IPS-NIHi11 (cell line): ENCODE results near the gene CFAP107.
"Not testable (repeated sequence)": the region's sequence is repeated elsewhere in the genome, so short reads cannot be mapped to it uniquely, and the experiment has no call there.

Experiments
- DNase-seq: peaks from one replicate; pipeline ENCODE4 v3.0.0; 2012; ENCODE audit warnings: mixed read lengths, low spot score

The CFAP107 gene

DNA sequence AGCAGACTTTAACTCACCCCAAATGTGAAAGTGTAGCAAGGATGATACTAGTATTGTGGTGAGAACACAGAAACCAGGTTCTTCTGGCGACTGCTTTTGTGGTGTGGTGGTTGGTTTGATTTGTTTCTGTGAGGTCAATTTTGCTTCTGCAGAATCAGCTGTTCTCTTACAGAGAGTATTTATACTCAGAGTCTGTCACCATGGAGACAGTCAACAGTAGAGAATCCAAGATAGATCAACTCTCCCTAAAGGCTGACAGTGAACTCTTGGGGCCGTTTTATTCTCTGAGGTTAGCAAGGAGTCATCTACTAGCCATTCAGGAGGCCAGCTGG is at the start of gene CFAP107:
Gene CFAP107, plus strand, starts transcription at position 209 of the 332 bp plus-strand sequence. CDS start 231 bp downstream, outside the sequence.
- DNase-seq = no peak

GRCh38 chr1:12696658-12697057 is 49.3 kb upstream of the CFAP107 start:
- DNase-seq = no peak

DNA sequence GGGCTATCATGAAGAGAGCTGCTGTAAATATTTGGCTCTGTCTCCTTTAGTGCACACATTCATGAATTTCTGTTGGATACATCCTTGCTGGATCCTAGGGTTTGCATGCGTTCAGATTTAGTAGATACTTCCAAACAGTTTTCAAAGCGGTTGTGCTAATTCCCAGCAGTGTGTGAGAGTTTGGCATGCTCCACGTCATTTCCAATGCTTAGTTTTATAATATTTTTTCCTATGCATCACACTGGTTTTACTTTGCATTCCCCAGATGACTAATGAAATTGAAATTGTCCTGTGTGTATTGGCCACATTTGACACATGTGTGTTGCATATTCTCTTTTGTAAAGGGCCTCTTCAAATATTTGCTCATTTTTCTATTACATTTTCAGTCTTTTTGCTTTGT is 48.6 kb upstream of the CFAP107 start:
- DNase-seq = no peak

- no peak for DNase-seq
Observed at GRCh38 chr1:12703821-12704451, 42.1 kb upstream of the CFAP107 start.

DNA sequence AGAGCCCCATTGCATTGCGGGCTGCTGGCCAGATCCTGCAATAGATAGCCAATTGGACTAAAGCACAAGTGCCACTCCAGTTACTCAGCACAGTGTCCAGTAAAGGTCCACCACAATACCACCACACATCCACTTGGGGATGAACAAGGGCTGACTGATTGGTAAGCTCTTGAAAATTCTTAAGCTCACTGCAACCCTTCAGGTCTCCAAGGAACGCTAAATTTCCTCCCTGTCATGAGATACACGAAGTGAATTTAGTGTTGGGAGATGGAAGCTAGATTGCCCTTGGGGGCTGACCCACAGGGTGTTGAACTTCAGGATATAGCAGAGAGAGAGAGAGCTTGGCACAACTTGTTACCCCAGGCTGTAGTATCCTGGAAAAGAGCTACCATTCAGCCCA is 39.9 kb upstream of the CFAP107 start:
- DNase-seq = no peak

GRCh38 chr1:12708396-12709090 is 37.5 kb upstream of the CFAP107 start:
- no peak for DNase-seq

- DNase-seq = no peak
Observed at GRCh38 chr1:12709091-12709491, 36.9 kb upstream of the CFAP107 start.

GRCh38 chr1:12709696-12710095 is 36.3 kb upstream of the CFAP107 start:
- DNase-seq = no peak

DNA sequence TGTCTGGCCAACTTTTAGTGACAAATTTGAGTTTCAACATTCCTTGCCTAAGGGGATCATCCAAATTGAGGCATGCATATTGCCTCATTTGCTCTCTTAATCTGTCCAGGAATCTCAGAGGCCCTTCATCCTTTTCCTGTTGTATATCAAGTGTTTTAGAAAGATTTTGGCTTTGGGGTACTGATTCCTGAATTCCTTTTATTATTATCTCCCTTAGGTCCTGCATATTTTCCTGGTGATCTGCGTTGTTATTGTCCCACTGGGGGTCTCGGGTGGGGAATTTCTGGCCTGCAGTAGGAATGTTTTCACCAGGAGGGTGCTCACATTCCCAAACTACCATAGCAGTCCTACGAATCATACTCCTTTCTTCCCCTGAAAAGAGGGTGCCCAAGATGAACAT is 34.5 kb upstream of the CFAP107 start:
- DNase-seq = no peak

- no peak for DNase-seq
Observed at GRCh38 chr1:12712076-12712475, 33.9 kb upstream of the CFAP107 start.

DNA sequence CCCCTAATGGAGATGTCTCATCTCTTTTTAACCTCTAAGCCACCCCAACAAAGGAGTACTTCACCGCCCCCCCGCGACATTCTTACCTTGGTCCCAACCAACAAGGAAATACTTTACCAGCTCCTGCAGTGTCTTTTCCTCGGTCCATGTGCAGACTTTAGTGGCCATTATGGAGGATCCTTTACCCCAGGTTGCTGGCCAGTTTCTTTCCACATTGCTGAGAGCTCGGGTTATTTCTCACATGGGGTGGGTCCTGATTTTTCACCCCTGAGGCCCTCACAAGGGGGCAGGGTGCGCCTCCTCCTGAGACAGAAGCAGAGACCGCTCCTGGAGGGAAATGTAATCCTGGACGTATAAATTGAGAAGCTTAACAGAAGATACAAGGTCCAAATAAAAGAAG is 33.1 kb upstream of the CFAP107 start:
- DNase-seq = no peak

DNA sequence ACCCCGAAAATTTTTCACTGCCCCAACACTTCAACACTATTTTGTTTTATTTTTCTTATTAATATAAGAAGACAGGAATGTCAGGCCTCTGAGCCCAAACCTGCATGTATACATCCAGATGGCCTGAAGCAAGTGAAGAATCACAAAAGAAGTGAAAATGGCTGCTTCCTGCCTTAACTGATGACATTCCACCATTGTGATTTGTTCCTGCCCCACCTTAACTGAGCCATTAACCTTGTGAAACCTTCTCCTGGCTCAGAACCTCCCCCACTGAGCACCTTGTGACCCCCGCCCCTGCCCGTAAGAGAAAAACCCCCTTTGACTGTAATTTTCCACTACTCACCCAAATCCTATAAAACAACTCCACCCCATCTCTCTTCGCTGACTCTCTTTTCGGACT is 32.3 kb upstream of the CFAP107 start:
- DNase-seq = not testable (repeated sequence)

GRCh38 chr1:12714710-12715475 is 31.1 kb upstream of the CFAP107 start:
- DNase-seq = no peak

GRCh38 chr1:12715896-12716437 is 30.0 kb upstream of the CFAP107 start, which contains the start of gene AADACL3:
AADACL3 (plus strand) TSS chr1:12716110; CDS start chr1:12716177, 67 bp downstream.
- no peak for DNase-seq

DNA sequence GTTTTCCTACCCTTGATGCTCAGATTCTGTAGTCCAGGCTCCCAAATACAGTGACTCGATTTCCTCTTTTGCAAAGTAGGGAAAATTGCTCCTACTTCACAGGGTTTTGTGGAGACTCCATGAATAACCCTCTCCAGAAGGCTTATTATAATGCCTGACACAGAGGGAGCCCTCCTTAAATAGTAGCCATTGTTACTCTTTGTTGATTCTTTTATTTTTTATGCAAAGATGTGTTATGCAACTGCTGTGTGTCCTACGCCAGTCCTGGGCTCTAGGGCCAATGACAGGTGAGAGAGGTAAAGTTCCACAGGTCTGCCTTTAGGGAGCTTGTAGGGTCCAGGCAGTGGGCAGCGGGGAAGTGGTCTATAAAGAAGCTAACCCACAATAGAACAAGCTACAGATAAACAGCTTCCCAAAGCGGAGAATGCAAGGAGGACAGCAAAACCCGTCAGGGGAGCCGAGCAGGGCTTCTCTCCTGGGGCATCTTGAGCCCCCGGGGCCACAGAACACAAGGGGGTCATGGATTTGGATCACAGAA is 28.6 kb upstream of the CFAP107 start:
- no peak for DNase-seq

GRCh38 chr1:12722626-12723025 is 23.4 kb upstream of the CFAP107 start:
- no peak for DNase-seq

DNA sequence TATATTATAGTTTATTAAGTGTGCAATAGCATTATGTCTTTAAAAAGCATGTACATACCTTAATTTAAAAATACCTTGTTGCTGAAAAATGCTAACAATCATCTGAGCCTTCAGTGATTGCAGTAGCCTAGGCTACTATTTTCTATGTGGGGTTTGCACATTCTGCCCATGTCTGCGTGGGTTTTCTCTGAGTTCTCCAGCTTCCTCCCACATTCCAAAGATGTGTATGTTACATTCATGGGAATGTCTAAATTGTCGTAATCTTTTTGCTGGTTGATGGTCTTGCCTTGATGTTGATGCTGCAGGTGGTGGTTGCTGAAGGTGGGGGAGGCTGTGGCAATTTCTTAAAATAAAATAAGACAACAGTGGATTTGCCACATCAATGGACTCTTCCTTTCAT is 17.6 kb upstream of the CFAP107 start:
- no peak for DNase-seq

- no peak for DNase-seq
Observed at GRCh38 chr1:12730156-12730555, 15.8 kb upstream of the CFAP107 start.

- not testable (repeated sequence) for DNase-seq
Observed at GRCh38 chr1:12731084-12731483, 14.9 kb upstream of the CFAP107 start.

DNA sequence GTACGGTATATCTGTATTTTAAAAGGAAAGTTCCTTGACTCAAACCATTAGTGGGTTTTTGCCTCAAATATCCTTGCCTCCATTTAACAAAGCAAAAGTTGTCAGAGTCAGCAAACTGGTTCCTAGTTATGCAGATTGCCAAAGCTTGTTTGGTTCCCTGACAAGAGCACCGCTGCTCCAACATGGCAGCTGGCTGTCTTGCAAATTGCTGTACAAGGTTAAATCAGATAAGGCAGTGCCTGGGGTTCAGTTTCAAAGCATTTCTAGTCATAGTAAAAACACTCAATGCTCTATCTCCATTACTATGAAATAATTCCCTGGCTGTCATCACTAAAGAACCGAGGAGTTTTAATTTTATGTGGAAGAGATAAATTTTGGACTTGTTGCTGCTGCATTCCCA is 11.3 kb upstream of the CFAP107 start:
- DNase-seq = no peak

GRCh38 chr1:12738934-12739333 is 7.1 kb upstream of the CFAP107 start:
- DNase-seq = no peak

- no peak for DNase-seq
Observed at GRCh38 chr1:12739613-12740012, 6.4 kb upstream of the CFAP107 start.

- no peak for DNase-seq
Observed at GRCh38 chr1:12741946-12742345, 4.1 kb upstream of the CFAP107 start.
